MM.1S (cell line): Measurements from ENCODE around the gene MATN3.
A peak's percentile ranks its signal among the peaks of the same experiment; 100 is the strongest.
"Not testable (repeated sequence)": the region's sequence is repeated elsewhere in the genome, so short reads cannot be mapped to it uniquely, and the experiment has no call there.

Source experiments
- DNase-seq: peaks from one replicate; pipeline ENCODE4 v3.0.0-alpha.2; 2015
- H2AFZ ChIP-seq: fragments of 300-600 bp; sonication (generic); 2 replicates; pipeline ENCODE4 v1.6.0; 2016; ENCODE audit warnings: antibody characterized with exemption, low read length
- H3F3A ChIP-seq: fragments of 300-600 bp; sonication (generic); 2 replicates; pipeline ENCODE4 v1.6.1; 2016; ENCODE audit warnings: mild to moderate bottlenecking, antibody characterized with exemption, low read length, moderate library complexity, mixed read lengths; ENCODE audit not compliant: insufficient read depth
- H3K27ac ChIP-seq: fragments of 300-600 bp; sonication (generic); 2 replicates; pipeline ENCODE4 v1.5.1; 2016; ENCODE audit warnings: mild to moderate bottlenecking, low read length
- H3K27me3 ChIP-seq: fragments of 300-600 bp; sonication (generic); replicated peaks from 2 replicates; pipeline ENCODE4 v1.6.0; 2016; ENCODE audit warnings: low read length; ENCODE audit not compliant: insufficient read depth
- H3K36me3 ChIP-seq: fragments of 300-600 bp; sonication (generic); replicated peaks from 2 replicates; pipeline ENCODE4 v1.6.1; 2016; ENCODE audit warnings: mild to moderate bottlenecking, low read length, mixed read lengths; ENCODE audit not compliant: insufficient read depth
- H3K4me1 ChIP-seq: fragments of 300-600 bp; sonication (generic); 2 replicates; pipeline ENCODE4 v1.6.1; 2016; ENCODE audit warnings: low read length, mixed read lengths
- H3K4me2 ChIP-seq: fragments of 300-600 bp; sonication (generic); 2 replicates; pipeline ENCODE4 v1.6.0; 2016; ENCODE audit warnings: low read depth, low read length
- H3K4me3 ChIP-seq: fragments of 300-600 bp; sonication (generic); 2 replicates; pipeline ENCODE4 v1.5.1; 2016; ENCODE audit warnings: low read length, mixed read lengths
- H3K79me2 ChIP-seq: fragments of 300-600 bp; sonication (generic); 2 replicates; pipeline ENCODE4 v1.6.1; 2016; ENCODE audit warnings: mixed run types, low read length, mixed read lengths
- H3K9ac ChIP-seq: fragments of 300-600 bp; sonication (generic); 2 replicates; pipeline ENCODE4 v1.6.1; 2016; ENCODE audit warnings: low read length, mixed read lengths
- H3K9me2 ChIP-seq: fragments of 300-600 bp; sonication (generic); replicated peaks from 2 replicates; pipeline ENCODE4 v1.6.1; 2016; ENCODE audit warnings: mild to moderate bottlenecking, low read length, mixed read lengths; ENCODE audit not compliant: insufficient read depth
- H3K9me3 ChIP-seq: fragments of 300-600 bp; sonication (generic); replicated peaks from 2 replicates; pipeline ENCODE4 v1.6.1; 2016; ENCODE audit warnings: mild to moderate bottlenecking, low read length, mixed read lengths; ENCODE audit not compliant: insufficient read depth
- H4K20me1 ChIP-seq: fragments of 300-600 bp; sonication (generic); 2 replicates; pipeline ENCODE4 v1.6.1; 2016; ENCODE audit warnings: mild to moderate bottlenecking, low read length, moderate library complexity, mixed read lengths; ENCODE audit not compliant: insufficient read depth
- EZH2 ChIP-seq: fragments of 300-600 bp; sonication (generic); optimal IDR thresholded peaks from 2 replicates; pipeline ENCODE3; 2017; ENCODE audit warnings: low read depth, mild to moderate bottlenecking, antibody characterized with exemption, low read length, mixed read lengths
- EZH2phosphoT487 ChIP-seq: fragments of 300-600 bp; sonication (generic); IDR thresholded peaks from 2 replicates; pipeline ENCODE4 v1.6.1; 2018; ENCODE audit warnings: antibody characterized with exemption, low read length
- TF ChIP-seq, protein P1 (sequence below): fragments of 300-600 bp; sonication (generic); IDR thresholded peaks from 2 replicates; pipeline ENCODE4 v1.5.1; 2016; ENCODE audit warnings: antibody characterized with exemption, low read length, mixed read lengths

MATN3 gene

GRCh38 chr2:20050104-20050645 lies 37.7 kb upstream of the MATN3 start:
- peak; percentile 37 for DNase-seq
- Histone ChIP-seq H3K4me3 (peak overlapping the region; percentile 86), H3K4me2 (peak overlapping the region; percentile 89), H3K27me3 (no peaks in the 10 kb centered on the region), H4K20me1 (no peaks in the 10 kb centered on the region), H3K79me2 (peaks cover 58% of the 10 kb centered on the region), H3K9me3 (no peaks in the 10 kb centered on the region), H3K27ac (peak overlapping the region; percentile 90), H2AFZ (0 out of 2 replicates have a peak overlapping the region, but pooled peaks have one; percentile 4), H3F3A (peaks cover 8% of the 10 kb centered on the region; the same call in 1 of the 2 replicates), H3K9me2 (no peaks in the 10 kb centered on the region), H3K4me1 (peaks cover 19% of the 10 kb centered on the region), H3K9ac (peak overlapping the region; percentile 93), H3K36me3 (no peaks in the 10 kb centered on the region)
- TF ChIP-seq EZH2: no peak
- TF ChIP-seq, protein P1, sequence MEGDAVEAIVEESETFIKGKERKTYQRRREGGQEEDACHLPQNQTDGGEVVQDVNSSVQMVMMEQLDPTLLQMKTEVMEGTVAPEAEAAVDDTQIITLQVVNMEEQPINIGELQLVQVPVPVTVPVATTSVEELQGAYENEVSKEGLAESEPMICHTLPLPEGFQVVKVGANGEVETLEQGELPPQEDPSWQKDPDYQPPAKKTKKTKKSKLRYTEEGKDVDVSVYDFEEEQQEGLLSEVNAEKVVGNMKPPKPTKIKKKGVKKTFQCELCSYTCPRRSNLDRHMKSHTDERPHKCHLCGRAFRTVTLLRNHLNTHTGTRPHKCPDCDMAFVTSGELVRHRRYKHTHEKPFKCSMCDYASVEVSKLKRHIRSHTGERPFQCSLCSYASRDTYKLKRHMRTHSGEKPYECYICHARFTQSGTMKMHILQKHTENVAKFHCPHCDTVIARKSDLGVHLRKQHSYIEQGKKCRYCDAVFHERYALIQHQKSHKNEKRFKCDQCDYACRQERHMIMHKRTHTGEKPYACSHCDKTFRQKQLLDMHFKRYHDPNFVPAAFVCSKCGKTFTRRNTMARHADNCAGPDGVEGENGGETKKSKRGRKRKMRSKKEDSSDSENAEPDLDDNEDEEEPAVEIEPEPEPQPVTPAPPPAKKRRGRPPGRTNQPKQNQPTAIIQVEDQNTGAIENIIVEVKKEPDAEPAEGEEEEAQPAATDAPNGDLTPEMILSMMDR: no peak
- TF ChIP-seq EZH2phosphoT487: no peak

GRCh38 chr2:20049637-20050036 lies 37.2 kb upstream of the MATN3 start:
- peak overlapping the region; percentile 90; the same call in 1 of the 2 replicates for H3K27ac ChIP-seq
- no peaks in the 10 kb centered on the region for H3K9me2 ChIP-seq
- H3K27me3 ChIP-seq: no peaks in the 10 kb centered on the region
- H3K79me2 ChIP-seq: peaks cover 63% of the 10 kb centered on the region
- H3K36me3 ChIP-seq: no peaks in the 10 kb centered on the region
- peak overlapping the region; percentile 86 for H3K4me3 ChIP-seq
- H3K4me2 ChIP-seq: peak overlapping the region; percentile 89
- H3K4me1 ChIP-seq: peaks cover 19% of the 10 kb centered on the region
- peak overlapping the region; percentile 93; the same call in 1 of the 2 replicates for H3K9ac ChIP-seq
- H3F3A ChIP-seq: peaks cover 8% of the 10 kb centered on the region; the same call in 1 of the 2 replicates
- H2AFZ ChIP-seq: no peak overlapping the region
- no peaks in the 10 kb centered on the region for H4K20me1 ChIP-seq
- H3K9me3 ChIP-seq: no peaks in the 10 kb centered on the region
- TF ChIP-seq EZH2 (no peak), EZH2phosphoT487 (no peak)
- TF ChIP-seq, protein P1: no peak
- DNase-seq: no peak

GRCh38 chr2:20048488-20049448 lies 36.3 kb upstream of the MATN3 start:
- Histone ChIP-seq H3F3A (peaks cover 8% of the 10 kb centered on the region; the same call in 1 of the 2 replicates), H3K4me1 (peaks cover 19% of the 10 kb centered on the region), H3K36me3 (no peaks in the 10 kb centered on the region), H3K4me2 (peak overlapping the region; percentile 89; the same call in 1 of the 2 replicates), H3K79me2 (peaks cover 72% of the 10 kb centered on the region), H3K27me3 (no peaks in the 10 kb centered on the region), H2AFZ (no peak overlapping the region), H3K9me3 (no peaks in the 10 kb centered on the region), H3K9me2 (no peaks in the 10 kb centered on the region), H3K4me3 (peak overlapping the region; percentile 86), H3K9ac (no peak overlapping the region), H3K27ac (no peak overlapping the region), H4K20me1 (no peaks in the 10 kb centered on the region)
- TF ChIP-seq EZH2phosphoT487: no peak
- TF ChIP-seq, protein P1: no peak
- TF ChIP-seq EZH2: no peak
- DNase-seq: no peak

GRCh38 chr2:20045712-20046292 lies 33.3 kb upstream of the MATN3 start:
- H2AFZ ChIP-seq, H3K27me3 ChIP-seq, H3K4me3 ChIP-seq, H4K20me1 ChIP-seq, DNase-seq, H3K9me2 ChIP-seq, H3K4me2 ChIP-seq, H3K36me3 ChIP-seq, H3F3A ChIP-seq, H3K9me3 ChIP-seq, H3K27ac ChIP-seq, H3K9ac ChIP-seq: not testable (repeated sequence)
- peaks cover 13% of the 10 kb centered on the region for H3K4me1 ChIP-seq
- peaks cover 92% of the 10 kb centered on the region for H3K79me2 ChIP-seq
